HCT116 (cell line): ENCODE results near the gene ZNF423. TPM values are rescaled to one million over a fixed set of nuclear protein-coding genes. Genes with fewer than 3 reads are reported as not detected.

Source experiments
- ATAC-seq: fragments of 200-7000 bp; cut with Tn5 transposase; 2 replicates; pipeline ENCODE4 v1.9.1; 2020; ENCODE audit warnings: mild to moderate bottlenecking, moderate library complexity
- BruUV-seq: library from RNA; stranded (reverse); fragments of 400-500 nt; replicated peaks from 2 replicates; lab custom pipeline; 2021; lab: Mats Ljungman, UMichigan
- CTCF ChIA-PET: fragments of 300-600 bp; sonication (Branson Sonifier 250); formaldehyde crosslinking; loops from one replicate; lab custom pipeline; 2021; ENCODE audit warnings: antibody characterized with exemption; lab: Charles Lee
- POLR2A ChIA-PET: fragments of 300-600, 350-600 bp; sonication (Branson Sonifier 250); formaldehyde crosslinking; loops from one replicate; lab custom pipeline; 2021; ENCODE audit warnings: antibody characterized with exemption; lab: Charles Lee
- RAD21 ChIA-PET, 2 experiments: fragments of 300-600 bp; sonication (Branson Sonifier 250); formaldehyde crosslinking; loops; one replicate each; lab custom pipeline; 2023; ENCODE audit warnings: low total read pairs in 2 of 2; ENCODE audit not compliant: uncharacterized antibody in 2 of 2, unreplicated experiment in 2 of 2, low non-redundant PET in 1 of 2; lab: Charles Lee
- DNase-seq: peaks from one replicate; pipeline ENCODE4 v3.0.0-alpha.2; 2010; ENCODE audit warnings: low read depth, low spot score
- H2AFZ ChIP-seq: fragments of 200-600 bp; shearing (Covaris generic), sonication (generic); 2 replicates; pipeline ENCODE4 v1.6.1; 2017; ENCODE audit warnings: low read depth, mixed run types, mixed read lengths, antibody characterized with exemption, low read length; ENCODE audit not compliant: poor library complexity, severe bottlenecking
- H3K27ac ChIP-seq: 2 replicates; pipeline ENCODE4 v1.5.1; 2012; ENCODE audit warnings: low read depth, low read length
- H3K27me3 ChIP-seq: fragments of 200-600 bp; sonication (generic); 2 replicates; pipeline ENCODE4 v1.6.1; 2016; ENCODE audit warnings: mixed run types, low read length, mixed read lengths; ENCODE audit not compliant: insufficient read depth
- H3K36me3 ChIP-seq, 2 experiments: fragments of 200-500 bp in 1 of 2; fragments of 200-600 bp in 1 of 2; sonication (Bioruptor generic) in 1 of 2; sonication (generic) in 1 of 2; 2 replicates each; pipeline versions ENCODE4 v1.5.1 to v1.6.1; 2014 to 2016; ENCODE audit warnings: low read length in 2 of 2, inconsistent platforms in 1 of 2, mixed read lengths in 1 of 2, mixed run types in 1 of 2; ENCODE audit not compliant: insufficient read depth in 2 of 2, control insufficient read depth in 1 of 2
- H3K4me1 ChIP-seq, 2 experiments: fragments of 200-600 bp in 1 of 2; sonication (generic) in 1 of 2; 2 replicates each; pipeline versions ENCODE4 v1.5.1 to v1.6.1; 2012 to 2017; ENCODE audit warnings: low read length in 2 of 2, inconsistent platforms in 1 of 2, mild to moderate bottlenecking in 1 of 2, mixed read lengths in 1 of 2, mixed run types in 1 of 2, moderate library complexity in 1 of 2; ENCODE audit not compliant: insufficient read depth in 2 of 2, control insufficient read depth in 1 of 2
- H3K4me2 ChIP-seq: fragments of 200-600 bp; sonication (generic); 2 replicates; pipeline ENCODE4 v1.6.1; 2017; ENCODE audit warnings: mixed run types, low read length, mixed read lengths
- H3K4me3 ChIP-seq, 2 experiments: fragments of 200-600 bp in 1 of 2; sonication (generic) in 1 of 2; replicated peaks in 1 of 2; 2 replicates each; pipeline ENCODE4 v1.5.1; 2011 to 2016; ENCODE audit warnings: low read length in 2 of 2, control low read depth in 1 of 2, low read depth in 1 of 2, mild to moderate bottlenecking in 1 of 2, mixed read lengths in 1 of 2, mixed run types in 1 of 2
- H3K79me2 ChIP-seq: fragments of 200-600 bp; sonication (generic); 2 replicates; pipeline ENCODE4 v1.6.1; 2017; ENCODE audit warnings: mild to moderate bottlenecking, mixed run types, low read length, moderate library complexity, mixed read lengths; ENCODE audit not compliant: insufficient read depth
- H3K9ac ChIP-seq: fragments of 200-600 bp; sonication (generic); 2 replicates; pipeline ENCODE4 v1.6.1; 2016; ENCODE audit warnings: low read length, mixed read lengths
- H3K9me2 ChIP-seq: fragments of 200-600 bp; sonication (generic), shearing (Covaris generic); 2 replicates; pipeline ENCODE4 v1.6.1; 2017; ENCODE audit warnings: mixed run types, mild to moderate bottlenecking, moderate library complexity; ENCODE audit not compliant: insufficient read depth
- H3K9me3 ChIP-seq, 2 experiments: fragments of 200-500 bp in 1 of 2; fragments of 200-600 bp in 1 of 2; sonication (Bioruptor generic) in 1 of 2; sonication (generic) in 1 of 2; 2 replicates each; pipeline ENCODE4 v1.6.1; 2014 to 2017; ENCODE audit warnings: low read length in 2 of 2, mixed read lengths in 2 of 2, inconsistent platforms in 1 of 2, low read depth in 1 of 2, mild to moderate bottlenecking in 1 of 2, mixed run types in 1 of 2, moderate library complexity in 1 of 2; ENCODE audit not compliant: control insufficient read depth in 1 of 2, insufficient read depth in 1 of 2
- H4K20me1 ChIP-seq: fragments of 200-600 bp; sonication (generic), shearing (Covaris generic); 2 replicates; pipeline ENCODE4 v1.6.1; 2017; ENCODE audit warnings: mixed run types, mild to moderate bottlenecking, moderate library complexity; ENCODE audit not compliant: insufficient read depth
- CEBPB ChIP-seq: IDR thresholded peaks from 2 replicates; pipeline ENCODE4 v1.6.1; 2012; ENCODE audit warnings: low read depth
- EGR1 ChIP-seq: IDR thresholded peaks from 2 replicates; pipeline ENCODE4 v1.6.1; 2012; ENCODE audit warnings: low read depth
- ELF1 ChIP-seq: IDR thresholded peaks from 2 replicates; pipeline ENCODE4 v1.6.1; 2012; ENCODE audit warnings: low read depth, borderline replicate concordance
- EZH2phosphoT487 ChIP-seq: fragments of 200-600 bp; IDR thresholded peaks from 2 replicates; pipeline ENCODE4 v1.6.1; 2018; ENCODE audit warnings: antibody characterized with exemption, borderline replicate concordance
- FOSL1 ChIP-seq: IDR thresholded peaks from 2 replicates; pipeline ENCODE4 v1.6.1; 2012; ENCODE audit warnings: low read depth
- JUND ChIP-seq: IDR thresholded peaks from 2 replicates; pipeline ENCODE4 v1.6.1; 2012
- POLR2A ChIP-seq: IDR thresholded peaks from 2 replicates; pipeline ENCODE4 v1.7.0; 2011; ENCODE audit warnings: borderline replicate concordance; ENCODE audit not compliant: insufficient read depth, insufficient read length; ENCODE audit errors: extremely low read depth
- POLR2AphosphoS5 ChIP-seq: IDR thresholded peaks from 2 replicates; pipeline ENCODE4 v1.6.1; 2011; ENCODE audit warnings: mild to moderate bottlenecking, low read depth, low read length, moderate library complexity
- RAD21 ChIP-seq: IDR thresholded peaks from 2 replicates; pipeline ENCODE4 v1.6.1; 2012; ENCODE audit warnings: low read depth, mild to moderate bottlenecking
- SIN3A ChIP-seq: IDR thresholded peaks from 2 replicates; pipeline ENCODE4 v1.6.1; 2012; ENCODE audit warnings: low read depth
- SRF ChIP-seq: IDR thresholded peaks from 2 replicates; pipeline ENCODE4 v1.6.1; 2012; ENCODE audit warnings: low read depth
- TCF7L2 ChIP-seq: IDR thresholded peaks from 2 replicates; pipeline ENCODE4 v1.7.0; 2011; ENCODE audit warnings: borderline replicate concordance, inconsistent platforms; ENCODE audit not compliant: insufficient read depth, insufficient read length; ENCODE audit errors: extremely low read depth
- YY1 ChIP-seq: IDR thresholded peaks from 2 replicates; pipeline ENCODE4 v1.6.1; 2011; ENCODE audit warnings: low read length, low read depth, moderate library complexity, mild to moderate bottlenecking; ENCODE audit not compliant: insufficient replicate concordance; ENCODE audit errors: extremely low read depth
- ZFX ChIP-seq: fragments of 450-650 bp; IDR thresholded peaks from 2 replicates; pipeline ENCODE4 v1.6.1; 2017
- intact Hi-C: fragments of 100-400 bp; cut with micrococcal nuclease; formaldehyde crosslinking; loops from 2 replicates; pipeline ENCODE4 v1.10.0; 2022
- total RNA-seq: library from RNA; stranded (reverse); gene quantifications from one replicate; pipeline ENCODE4 v1.2.1, GENCODE V29; 2021; ENCODE audit not compliant: unreplicated experiment
- TF ChIP-seq, protein P1 (sequence below): IDR thresholded peaks from 2 replicates; pipeline ENCODE4 v1.6.1; 2011; ENCODE audit warnings: mild to moderate bottlenecking, low read length, moderate library complexity; ENCODE audit not compliant: insufficient replicate concordance; ENCODE audit errors: extremely low read depth
- TF ChIP-seq, protein P2 (sequence below): IDR thresholded peaks from 2 replicates; pipeline ENCODE4 v1.6.1; 2012
- TF ChIP-seq, protein P3 (sequence below): IDR thresholded peaks from 2 replicates; pipeline ENCODE4 v1.6.1; 2012; ENCODE audit warnings: low read depth
- TF ChIP-seq, protein P4 (sequence below): IDR thresholded peaks from 2 replicates; pipeline ENCODE4 v1.6.1; 2012

Gene ZNF423
- total RNA-seq, 1 experiment from 2014 or later, result 0.22 TPM

DNA sequence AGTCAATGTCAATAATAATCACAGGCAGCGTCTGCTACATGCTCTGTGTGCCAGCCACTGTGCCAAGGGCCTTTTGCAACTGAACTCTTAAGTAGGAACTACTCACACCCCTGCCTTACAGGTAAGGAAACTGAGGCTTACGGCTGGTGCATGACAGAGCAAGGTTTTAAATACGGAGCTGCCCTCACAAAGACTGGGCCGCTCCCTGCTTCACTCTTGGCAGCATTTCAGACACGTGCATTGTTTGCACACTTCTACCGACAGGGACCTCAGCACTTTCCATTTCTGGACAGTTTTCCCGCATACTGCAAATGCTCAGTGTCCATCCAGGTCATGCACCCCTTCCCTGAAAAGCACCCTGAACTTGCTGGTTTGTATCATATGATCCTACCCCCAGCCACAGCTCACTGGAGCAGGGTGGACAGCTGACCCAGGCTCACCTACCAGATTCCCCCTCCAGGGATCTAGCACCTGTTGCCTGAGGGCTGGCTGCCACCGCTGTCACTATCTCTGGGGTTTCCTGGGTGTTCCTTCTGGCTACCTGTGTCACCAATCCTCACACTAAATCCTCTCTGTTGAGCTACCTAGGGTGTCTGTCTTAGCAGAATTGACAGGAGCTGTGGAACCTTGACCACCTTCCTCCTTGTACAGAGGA, 339.4 kb downstream of the ZNF423 start:
- ChIA-PET POLR2A (no interaction called here), RAD21 (no interaction called here), CTCF (no interaction called here)
- no peak overlapping the region for H3K9ac ChIP-seq
- H2AFZ ChIP-seq, result no peak overlapping the region
- H3K4me2 ChIP-seq, result no peak overlapping the region
- DNase-seq, result no peak
- H3K4me1 ChIP-seq, result no peaks in the 10 kb centered on the region
- H3K9me2 ChIP-seq, result no peaks in the 10 kb centered on the region
- peaks cover 16% of the 10 kb centered on the region for H3K27me3 ChIP-seq
- intact Hi-C loops, result no loop called here
- no peaks in the 10 kb centered on the region for H3K79me2 ChIP-seq
- H3K27ac ChIP-seq, result no peak overlapping the region
- TF ChIP-seq, protein P1, sequence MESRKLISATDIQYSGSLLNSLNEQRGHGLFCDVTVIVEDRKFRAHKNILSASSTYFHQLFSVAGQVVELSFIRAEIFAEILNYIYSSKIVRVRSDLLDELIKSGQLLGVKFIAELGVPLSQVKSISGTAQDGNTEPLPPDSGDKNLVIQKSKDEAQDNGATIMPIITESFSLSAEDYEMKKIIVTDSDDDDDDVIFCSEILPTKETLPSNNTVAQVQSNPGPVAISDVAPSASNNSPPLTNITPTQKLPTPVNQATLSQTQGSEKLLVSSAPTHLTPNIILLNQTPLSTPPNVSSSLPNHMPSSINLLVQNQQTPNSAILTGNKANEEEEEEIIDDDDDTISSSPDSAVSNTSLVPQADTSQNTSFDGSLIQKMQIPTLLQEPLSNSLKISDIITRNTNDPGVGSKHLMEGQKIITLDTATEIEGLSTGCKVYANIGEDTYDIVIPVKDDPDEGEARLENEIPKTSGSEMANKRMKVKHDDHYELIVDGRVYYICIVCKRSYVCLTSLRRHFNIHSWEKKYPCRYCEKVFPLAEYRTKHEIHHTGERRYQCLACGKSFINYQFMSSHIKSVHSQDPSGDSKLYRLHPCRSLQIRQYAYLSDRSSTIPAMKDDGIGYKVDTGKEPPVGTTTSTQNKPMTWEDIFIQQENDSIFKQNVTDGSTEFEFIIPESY, result no peak
- TF ChIP-seq ZFX (no peak), SRF (no peak), POLR2A (no peak), SIN3A (no peak), JUND (no peak), YY1 (no peak), ELF1 (no peak), EGR1 (no peak), TCF7L2 (no peak), RAD21 (no peak), EZH2phosphoT487 (no peak), FOSL1 (no peak), CEBPB (no peak), POLR2AphosphoS5 (no peak)
- TF ChIP-seq, protein P2, sequence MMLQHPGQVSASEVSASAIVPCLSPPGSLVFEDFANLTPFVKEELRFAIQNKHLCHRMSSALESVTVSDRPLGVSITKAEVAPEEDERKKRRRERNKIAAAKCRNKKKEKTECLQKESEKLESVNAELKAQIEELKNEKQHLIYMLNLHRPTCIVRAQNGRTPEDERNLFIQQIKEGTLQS, result no peak
- TF ChIP-seq, protein P3, sequence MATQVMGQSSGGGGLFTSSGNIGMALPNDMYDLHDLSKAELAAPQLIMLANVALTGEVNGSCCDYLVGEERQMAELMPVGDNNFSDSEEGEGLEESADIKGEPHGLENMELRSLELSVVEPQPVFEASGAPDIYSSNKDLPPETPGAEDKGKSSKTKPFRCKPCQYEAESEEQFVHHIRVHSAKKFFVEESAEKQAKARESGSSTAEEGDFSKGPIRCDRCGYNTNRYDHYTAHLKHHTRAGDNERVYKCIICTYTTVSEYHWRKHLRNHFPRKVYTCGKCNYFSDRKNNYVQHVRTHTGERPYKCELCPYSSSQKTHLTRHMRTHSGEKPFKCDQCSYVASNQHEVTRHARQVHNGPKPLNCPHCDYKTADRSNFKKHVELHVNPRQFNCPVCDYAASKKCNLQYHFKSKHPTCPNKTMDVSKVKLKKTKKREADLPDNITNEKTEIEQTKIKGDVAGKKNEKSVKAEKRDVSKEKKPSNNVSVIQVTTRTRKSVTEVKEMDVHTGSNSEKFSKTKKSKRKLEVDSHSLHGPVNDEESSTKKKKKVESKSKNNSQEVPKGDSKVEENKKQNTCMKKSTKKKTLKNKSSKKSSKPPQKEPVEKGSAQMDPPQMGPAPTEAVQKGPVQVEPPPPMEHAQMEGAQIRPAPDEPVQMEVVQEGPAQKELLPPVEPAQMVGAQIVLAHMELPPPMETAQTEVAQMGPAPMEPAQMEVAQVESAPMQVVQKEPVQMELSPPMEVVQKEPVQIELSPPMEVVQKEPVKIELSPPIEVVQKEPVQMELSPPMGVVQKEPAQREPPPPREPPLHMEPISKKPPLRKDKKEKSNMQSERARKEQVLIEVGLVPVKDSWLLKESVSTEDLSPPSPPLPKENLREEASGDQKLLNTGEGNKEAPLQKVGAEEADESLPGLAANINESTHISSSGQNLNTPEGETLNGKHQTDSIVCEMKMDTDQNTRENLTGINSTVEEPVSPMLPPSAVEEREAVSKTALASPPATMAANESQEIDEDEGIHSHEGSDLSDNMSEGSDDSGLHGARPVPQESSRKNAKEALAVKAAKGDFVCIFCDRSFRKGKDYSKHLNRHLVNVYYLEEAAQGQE, result no peak
- TF ChIP-seq, protein P4, sequence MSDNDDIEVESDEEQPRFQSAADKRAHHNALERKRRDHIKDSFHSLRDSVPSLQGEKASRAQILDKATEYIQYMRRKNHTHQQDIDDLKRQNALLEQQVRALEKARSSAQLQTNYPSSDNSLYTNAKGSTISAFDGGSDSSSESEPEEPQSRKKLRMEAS, result no peak
- H3K9me3 ChIP-seq, result no peaks in the 10 kb centered on the region
- BruUV-seq, result no TSS peak
- H3K36me3 ChIP-seq, result no peaks in the 10 kb centered on the region
- H4K20me1 ChIP-seq, result no peaks in the 10 kb centered on the region
- ATAC-seq, result no peak
- no peak overlapping the region for H3K4me3 ChIP-seq
